DOHH2 (cell line): ENCODE measurements around the gene SNAP91.

Experiments
- EZH2phosphoT487 ChIP-seq: fragments of 200-600 bp; sonication (generic); IDR thresholded peaks from 2 replicates; pipeline ENCODE4 v1.6.1; 2017; ENCODE audit warnings: borderline replicate concordance, mild to moderate bottlenecking, antibody characterized with exemption, low read length, moderate library complexity, mixed read lengths
- TF ChIP-seq, protein P1 (sequence below): fragments of 200-600 bp; sonication (generic); IDR thresholded peaks from one replicate; pipeline ENCODE4 v1.5.1; 2014; ENCODE audit warnings: antibody characterized with exemption, mild to moderate bottlenecking, low read depth, low read length; ENCODE audit not compliant: poor library complexity, severe bottlenecking

GRCh38 chr6:83556871-83557270 lies 152.0 kb downstream of the SNAP91 start:
- TF ChIP-seq, protein P1, sequence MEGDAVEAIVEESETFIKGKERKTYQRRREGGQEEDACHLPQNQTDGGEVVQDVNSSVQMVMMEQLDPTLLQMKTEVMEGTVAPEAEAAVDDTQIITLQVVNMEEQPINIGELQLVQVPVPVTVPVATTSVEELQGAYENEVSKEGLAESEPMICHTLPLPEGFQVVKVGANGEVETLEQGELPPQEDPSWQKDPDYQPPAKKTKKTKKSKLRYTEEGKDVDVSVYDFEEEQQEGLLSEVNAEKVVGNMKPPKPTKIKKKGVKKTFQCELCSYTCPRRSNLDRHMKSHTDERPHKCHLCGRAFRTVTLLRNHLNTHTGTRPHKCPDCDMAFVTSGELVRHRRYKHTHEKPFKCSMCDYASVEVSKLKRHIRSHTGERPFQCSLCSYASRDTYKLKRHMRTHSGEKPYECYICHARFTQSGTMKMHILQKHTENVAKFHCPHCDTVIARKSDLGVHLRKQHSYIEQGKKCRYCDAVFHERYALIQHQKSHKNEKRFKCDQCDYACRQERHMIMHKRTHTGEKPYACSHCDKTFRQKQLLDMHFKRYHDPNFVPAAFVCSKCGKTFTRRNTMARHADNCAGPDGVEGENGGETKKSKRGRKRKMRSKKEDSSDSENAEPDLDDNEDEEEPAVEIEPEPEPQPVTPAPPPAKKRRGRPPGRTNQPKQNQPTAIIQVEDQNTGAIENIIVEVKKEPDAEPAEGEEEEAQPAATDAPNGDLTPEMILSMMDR = no peak
- no peak for TF ChIP-seq EZH2phosphoT487
